Measurements from ENCODE around the gene CPS1. TPM values are rescaled to one million over a fixed set of nuclear protein-coding genes. Genes with fewer than 3 reads are reported as not detected.

The CPS1 gene
- total RNA-seq, 4 donors from 2014 or later, result 1.5 to 2.4 (median 1.8) TPM

DNA sequence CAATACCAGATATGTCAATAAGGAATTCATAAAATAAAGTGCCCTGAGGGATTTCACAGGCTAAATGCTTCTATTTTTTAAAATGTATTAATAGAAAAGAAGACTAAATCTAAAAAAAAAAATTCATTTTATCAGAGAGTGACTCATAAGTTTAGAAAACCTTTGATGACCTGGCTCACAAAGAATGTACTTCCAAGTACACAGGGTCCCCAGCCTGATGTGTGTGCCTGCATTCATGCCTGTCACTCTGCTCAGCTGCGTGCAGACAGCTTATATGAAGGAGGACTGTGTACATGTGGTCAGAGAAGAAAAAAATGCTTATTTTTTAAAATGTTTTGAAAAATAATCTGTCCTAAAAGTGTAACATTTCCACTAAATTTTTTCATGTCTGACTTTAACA is 3.0 kb upstream of the CPS1 start:
- TF ChIP-seq EP300 (IDR thresholded peaks at IDR 0.05) (no peak), POLR2A (IDR thresholded peaks at IDR 0.05) (no peak), POLR2AphosphoS5 (IDR thresholded peaks at IDR 0.05) (no peak)
- TF ChIP-seq, protein P1, sequence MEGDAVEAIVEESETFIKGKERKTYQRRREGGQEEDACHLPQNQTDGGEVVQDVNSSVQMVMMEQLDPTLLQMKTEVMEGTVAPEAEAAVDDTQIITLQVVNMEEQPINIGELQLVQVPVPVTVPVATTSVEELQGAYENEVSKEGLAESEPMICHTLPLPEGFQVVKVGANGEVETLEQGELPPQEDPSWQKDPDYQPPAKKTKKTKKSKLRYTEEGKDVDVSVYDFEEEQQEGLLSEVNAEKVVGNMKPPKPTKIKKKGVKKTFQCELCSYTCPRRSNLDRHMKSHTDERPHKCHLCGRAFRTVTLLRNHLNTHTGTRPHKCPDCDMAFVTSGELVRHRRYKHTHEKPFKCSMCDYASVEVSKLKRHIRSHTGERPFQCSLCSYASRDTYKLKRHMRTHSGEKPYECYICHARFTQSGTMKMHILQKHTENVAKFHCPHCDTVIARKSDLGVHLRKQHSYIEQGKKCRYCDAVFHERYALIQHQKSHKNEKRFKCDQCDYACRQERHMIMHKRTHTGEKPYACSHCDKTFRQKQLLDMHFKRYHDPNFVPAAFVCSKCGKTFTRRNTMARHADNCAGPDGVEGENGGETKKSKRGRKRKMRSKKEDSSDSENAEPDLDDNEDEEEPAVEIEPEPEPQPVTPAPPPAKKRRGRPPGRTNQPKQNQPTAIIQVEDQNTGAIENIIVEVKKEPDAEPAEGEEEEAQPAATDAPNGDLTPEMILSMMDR (IDR thresholded peaks at IDR 0.05), result no peak
- Histone ChIP-seq H3K9me3 (no peaks in the 10 kb centered on the region), H3K36me3 (no peaks in the 10 kb centered on the region), H3K4me1 (no peaks in the 10 kb centered on the region), H3K27ac (no peak overlapping the region), H3K27me3 (no peaks in the 10 kb centered on the region), H3K4me3 (no peak overlapping the region)
- ATAC-seq, result no peak
- WGBS, 2 donors (ENCODE audit: low coverage in 1 of 2), result 29 to 33% methylated on average over 1 of the region's 1 CpG

DNA sequence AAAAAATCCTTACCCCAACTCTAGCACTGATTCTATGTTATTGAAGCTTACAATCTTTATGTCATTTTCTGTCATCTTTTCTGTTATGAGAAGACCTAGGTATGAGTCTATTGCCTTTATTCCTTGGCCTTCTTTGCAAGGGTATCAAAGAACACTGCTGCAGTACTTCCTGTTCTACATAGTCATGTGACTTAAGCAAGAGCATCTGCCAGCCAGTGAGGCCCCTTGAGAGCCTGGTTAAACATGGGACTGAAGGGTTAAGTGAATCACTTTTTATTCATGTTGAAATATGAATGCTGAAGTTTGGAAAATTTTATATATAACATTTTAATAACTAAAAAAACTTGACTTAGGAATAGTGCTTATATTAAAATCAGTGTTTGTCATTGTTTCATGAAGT is 844 bp upstream of the CPS1 start:
- ATAC-seq, result no peak
- H3K9me3 ChIP-seq, result no peaks in the 10 kb centered on the region
- H3K4me3 ChIP-seq, result no peak overlapping the region
- TF ChIP-seq POLR2A (IDR thresholded peaks at IDR 0.05) (no peak), POLR2AphosphoS5 (IDR thresholded peaks at IDR 0.05) (no peak), EP300 (IDR thresholded peaks at IDR 0.05) (no peak)
- TF ChIP-seq, protein P1 (IDR thresholded peaks at IDR 0.05), result no peak
- H3K27ac ChIP-seq, result no peak overlapping the region
- H3K36me3 ChIP-seq, result no peaks in the 10 kb centered on the region
- no peaks in the 10 kb centered on the region for H3K27me3 ChIP-seq
- no peaks in the 10 kb centered on the region for H3K4me1 ChIP-seq

DNA sequence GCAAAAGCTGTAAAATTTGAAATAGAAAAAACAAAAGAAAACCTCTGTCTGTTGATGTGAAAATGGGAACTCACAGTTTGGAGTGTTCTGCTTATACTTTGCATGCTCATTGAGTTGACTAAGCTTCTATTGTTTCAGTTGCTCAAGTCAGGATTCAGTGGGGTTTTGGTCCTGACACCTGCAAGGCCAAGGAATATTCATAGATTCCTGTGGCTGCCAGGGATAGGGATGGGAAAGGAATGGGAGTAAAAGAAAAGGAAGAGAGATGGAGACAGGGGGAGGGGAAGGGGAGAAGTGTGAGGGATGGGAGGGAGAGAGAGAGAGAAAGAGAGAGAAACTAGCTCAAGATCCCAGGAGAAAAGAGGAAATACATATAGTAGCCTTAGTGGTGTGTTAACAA is 1.3 kb downstream of the CPS1 start:
- no peaks in the 10 kb centered on the region for H3K27me3 ChIP-seq
- ATAC-seq, result no peak
- H3K36me3 ChIP-seq, result no peaks in the 10 kb centered on the region
- H3K4me3 ChIP-seq, result no peak overlapping the region
- no peak for TF ChIP-seq POLR2A (IDR thresholded peaks at IDR 0.05)
- no peak for TF ChIP-seq POLR2AphosphoS5 (IDR thresholded peaks at IDR 0.05)
- TF ChIP-seq, protein P1 (IDR thresholded peaks at IDR 0.05), result no peak
- no peak for TF ChIP-seq EP300 (IDR thresholded peaks at IDR 0.05)
- H3K4me1 ChIP-seq, result no peaks in the 10 kb centered on the region
- no peaks in the 10 kb centered on the region for H3K9me3 ChIP-seq
- H3K27ac ChIP-seq, result no peak overlapping the region

DNA sequence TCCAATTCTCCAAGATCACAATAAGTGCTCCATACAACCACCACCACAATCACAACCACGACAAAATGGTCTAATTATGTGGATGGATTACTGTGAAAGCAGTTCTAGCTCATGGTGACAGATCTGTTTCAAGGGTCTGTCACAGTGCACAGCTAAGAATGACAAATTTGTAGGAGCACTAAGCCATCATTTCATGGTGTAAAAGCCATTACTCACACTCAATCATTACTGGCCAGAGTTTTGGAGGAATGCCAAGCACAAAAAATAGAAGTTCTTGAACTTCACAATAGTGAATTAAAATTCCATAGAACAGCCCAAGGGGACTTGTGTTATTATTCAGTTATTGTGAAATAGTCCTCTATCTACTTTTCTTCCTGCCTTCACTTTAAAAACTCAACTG is 2.3 kb downstream of the CPS1 start:
- H3K27me3 ChIP-seq, result no peaks in the 10 kb centered on the region
- no peaks in the 10 kb centered on the region for H3K36me3 ChIP-seq
- H3K4me1 ChIP-seq, result no peaks in the 10 kb centered on the region
- H3K27ac ChIP-seq, result no peak overlapping the region
- no peak overlapping the region for H3K4me3 ChIP-seq
- WGBS, 2 donors (ENCODE audit: low coverage in 1 of 2), result 12 to 38% methylated on average over 1 of the region's 1 CpG
- H3K9me3 ChIP-seq, result no peaks in the 10 kb centered on the region
- ATAC-seq, result no peak
- TF ChIP-seq POLR2A (IDR thresholded peaks at IDR 0.05), result no peak
- no peak for TF ChIP-seq POLR2AphosphoS5 (IDR thresholded peaks at IDR 0.05)
- TF ChIP-seq, protein P1 (IDR thresholded peaks at IDR 0.05), result no peak
- no peak for TF ChIP-seq EP300 (IDR thresholded peaks at IDR 0.05)

DNA sequence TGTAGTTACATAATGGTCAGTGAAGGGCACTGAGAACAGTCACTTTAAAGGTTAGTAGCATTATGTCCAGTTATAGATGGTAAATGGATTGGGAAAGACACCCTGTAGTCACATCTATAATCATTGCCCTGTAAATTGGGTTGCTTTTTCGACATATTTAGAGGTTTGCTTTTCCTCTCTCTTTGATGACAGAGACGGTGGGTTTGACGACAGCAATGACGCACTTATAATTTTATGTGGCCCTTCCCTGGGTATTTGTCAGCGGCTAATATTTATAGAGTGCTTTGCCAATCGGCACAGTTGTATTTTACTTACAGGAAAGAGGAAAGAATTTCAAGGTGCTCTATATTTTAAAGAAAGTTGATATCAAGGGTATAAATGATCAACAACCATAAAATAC is 2.8 kb downstream of the CPS1 start:
- ATAC-seq, result no peak
- no peak for TF ChIP-seq POLR2A (IDR thresholded peaks at IDR 0.05)
- TF ChIP-seq EP300 (IDR thresholded peaks at IDR 0.05), result no peak
- H3K9me3 ChIP-seq, result no peaks in the 10 kb centered on the region
- WGBS, 2 donors (ENCODE audit: low coverage in 1 of 2), result 87 to 89% methylated on average over 6 of the region's 6 CpGs
- H3K4me1 ChIP-seq, result no peaks in the 10 kb centered on the region
- no peaks in the 10 kb centered on the region for H3K36me3 ChIP-seq
- H3K27me3 ChIP-seq, result no peaks in the 10 kb centered on the region
- no peak overlapping the region for H3K4me3 ChIP-seq
- H3K27ac ChIP-seq, result no peak overlapping the region

DNA sequence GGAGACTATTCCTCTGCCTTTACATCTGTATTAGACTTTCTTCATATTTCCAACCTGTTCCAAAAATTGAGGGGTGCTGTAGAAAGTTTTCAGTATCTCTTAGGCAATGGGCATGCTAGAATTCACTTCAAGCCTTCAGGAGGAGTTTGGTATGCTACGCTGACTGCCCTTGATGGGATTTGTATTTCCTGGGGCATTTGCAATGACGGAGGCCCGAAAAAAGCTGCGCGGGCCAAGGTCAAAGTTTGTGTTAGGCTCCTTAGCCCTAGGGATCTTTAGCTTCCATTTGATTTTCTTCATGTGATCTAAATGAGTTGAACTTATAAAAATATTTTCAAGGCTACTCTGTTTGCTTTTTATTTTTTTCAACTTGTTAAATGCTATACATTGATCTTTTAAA is 5.1 kb downstream of the CPS1 start:
- WGBS, 2 donors (ENCODE audit: low coverage in 1 of 2), result 85 to 89% methylated on average over 4 to 5 of the region's 5 CpGs
- Histone ChIP-seq H3K27ac (no peak overlapping the region), H3K4me1 (no peaks in the 10 kb centered on the region), H3K4me3 (no peak overlapping the region), H3K36me3 (no peaks in the 10 kb centered on the region), H3K27me3 (no peaks in the 10 kb centered on the region), H3K9me3 (no peaks in the 10 kb centered on the region)
- no peak for TF ChIP-seq EP300 (IDR thresholded peaks at IDR 0.05)
- no peak for TF ChIP-seq POLR2AphosphoS5 (IDR thresholded peaks at IDR 0.05)
- no peak for TF ChIP-seq POLR2A (IDR thresholded peaks at IDR 0.05)
- TF ChIP-seq, protein P1 (IDR thresholded peaks at IDR 0.05), result no peak
- no peak for ATAC-seq

Measured in gastroesophageal sphincter (tissue), 4 donors.